ENCODE data around the gene HEMK1. TPM values are rescaled to one million over a fixed set of nuclear protein-coding genes. Genes with fewer than 3 reads are reported as not detected.
A peak's percentile ranks its signal among the peaks of the same experiment; 100 is the strongest.

The HEMK1 gene
- total RNA-seq, 1 donor from 2014 or later: 28.3 TPM

DNA sequence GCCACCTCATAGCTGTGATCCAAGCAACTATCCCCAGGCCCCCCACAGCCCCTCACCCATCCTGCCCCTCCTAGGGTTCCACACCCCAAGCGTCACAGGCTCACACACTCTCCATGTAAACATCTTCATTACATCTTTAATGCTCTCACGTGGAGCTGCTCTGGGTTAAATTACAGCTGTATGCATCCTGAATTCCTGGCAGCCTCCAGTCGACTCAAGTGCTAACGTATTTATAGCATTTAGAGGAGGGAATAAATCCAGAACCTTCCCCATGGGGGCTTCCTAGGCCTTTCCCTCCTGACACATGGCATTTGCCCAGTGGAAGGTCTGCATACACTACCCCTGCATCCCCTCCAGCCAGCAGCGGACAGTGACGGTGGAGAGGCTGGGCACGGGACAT lies 11.4 kb upstream of the HEMK1 start:
- Histone ChIP-seq H3K27ac (no peak overlapping the region), H3K4me1 (no peaks in the 10 kb centered on the region), H3K4me3 (no peak overlapping the region), H3K27me3 (no peaks in the 10 kb centered on the region), H3K36me3 (no peaks in the 10 kb centered on the region), H3K9me3 (no peaks in the 10 kb centered on the region)
- intact Hi-C loops (cut with DNase I): no loop called here
- no peak for ATAC-seq
- TF ChIP-seq, protein P1, sequence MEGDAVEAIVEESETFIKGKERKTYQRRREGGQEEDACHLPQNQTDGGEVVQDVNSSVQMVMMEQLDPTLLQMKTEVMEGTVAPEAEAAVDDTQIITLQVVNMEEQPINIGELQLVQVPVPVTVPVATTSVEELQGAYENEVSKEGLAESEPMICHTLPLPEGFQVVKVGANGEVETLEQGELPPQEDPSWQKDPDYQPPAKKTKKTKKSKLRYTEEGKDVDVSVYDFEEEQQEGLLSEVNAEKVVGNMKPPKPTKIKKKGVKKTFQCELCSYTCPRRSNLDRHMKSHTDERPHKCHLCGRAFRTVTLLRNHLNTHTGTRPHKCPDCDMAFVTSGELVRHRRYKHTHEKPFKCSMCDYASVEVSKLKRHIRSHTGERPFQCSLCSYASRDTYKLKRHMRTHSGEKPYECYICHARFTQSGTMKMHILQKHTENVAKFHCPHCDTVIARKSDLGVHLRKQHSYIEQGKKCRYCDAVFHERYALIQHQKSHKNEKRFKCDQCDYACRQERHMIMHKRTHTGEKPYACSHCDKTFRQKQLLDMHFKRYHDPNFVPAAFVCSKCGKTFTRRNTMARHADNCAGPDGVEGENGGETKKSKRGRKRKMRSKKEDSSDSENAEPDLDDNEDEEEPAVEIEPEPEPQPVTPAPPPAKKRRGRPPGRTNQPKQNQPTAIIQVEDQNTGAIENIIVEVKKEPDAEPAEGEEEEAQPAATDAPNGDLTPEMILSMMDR (IDR thresholded peaks at IDR 0.05): no peak
- DNase-seq: no peak

DNA sequence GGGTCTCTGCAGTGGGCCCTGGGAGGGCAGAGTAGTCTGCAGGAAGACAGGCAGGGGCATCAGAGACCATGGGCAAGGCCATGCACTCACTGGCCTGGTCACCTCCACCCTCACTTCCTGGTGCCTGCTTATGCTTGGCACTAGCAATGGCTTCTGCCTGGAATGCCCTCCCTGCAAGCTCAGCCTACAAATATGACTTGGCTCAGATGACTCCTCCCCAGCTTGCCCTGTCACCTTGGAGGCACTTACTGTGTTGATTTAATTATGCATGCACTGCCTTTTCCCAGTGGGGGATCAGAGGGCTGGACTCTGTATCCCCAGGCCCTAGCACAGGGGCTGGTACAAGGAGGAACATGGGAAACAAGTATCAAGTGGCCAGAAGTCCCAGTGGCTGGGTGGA lies 9.6 kb upstream of the HEMK1 start:
- Histone ChIP-seq H3K4me1 (no peaks in the 10 kb centered on the region), H3K36me3 (no peaks in the 10 kb centered on the region), H3K27ac (no peak overlapping the region), H3K9me3 (no peaks in the 10 kb centered on the region), H3K4me3 (no peak overlapping the region), H3K27me3 (no peaks in the 10 kb centered on the region)
- ATAC-seq: no peak
- TF ChIP-seq, protein P1 (IDR thresholded peaks at IDR 0.05): no peak
- intact Hi-C loops (cut with DNase I): no loop called here
- DNase-seq: no peak

DNA sequence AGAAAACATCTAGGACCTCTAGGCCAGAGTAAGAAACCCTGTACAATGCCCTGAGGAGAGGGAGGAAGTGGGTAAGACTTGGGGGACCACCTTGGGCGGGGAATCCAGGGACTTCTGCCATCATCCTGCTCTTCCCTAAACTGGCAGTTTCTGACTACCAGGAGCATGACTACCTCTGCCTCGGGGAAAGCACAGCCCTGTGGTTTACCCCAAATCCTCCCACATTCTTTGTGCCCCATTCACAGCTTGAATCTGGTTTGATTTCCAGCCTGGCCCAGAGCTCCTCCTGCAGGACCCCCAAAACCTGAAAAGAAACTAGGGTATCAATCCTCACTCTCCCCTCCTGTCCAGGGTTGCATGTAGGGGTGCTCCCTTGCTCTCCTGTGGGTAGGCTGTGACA lies 6.5 kb upstream of the HEMK1 start:
- TF ChIP-seq, protein P1 (IDR thresholded peaks at IDR 0.05): no peak
- Histone ChIP-seq H3K9me3 (no peaks in the 10 kb centered on the region), H3K27me3 (no peaks in the 10 kb centered on the region), H3K36me3 (no peaks in the 10 kb centered on the region), H3K4me3 (no peak overlapping the region), H3K27ac (no peak overlapping the region), H3K4me1 (peaks cover 9% of the 10 kb centered on the region)
- intact Hi-C loops (cut with DNase I): no loop called here
- DNase-seq (no peak), ATAC-seq (no peak)

DNA sequence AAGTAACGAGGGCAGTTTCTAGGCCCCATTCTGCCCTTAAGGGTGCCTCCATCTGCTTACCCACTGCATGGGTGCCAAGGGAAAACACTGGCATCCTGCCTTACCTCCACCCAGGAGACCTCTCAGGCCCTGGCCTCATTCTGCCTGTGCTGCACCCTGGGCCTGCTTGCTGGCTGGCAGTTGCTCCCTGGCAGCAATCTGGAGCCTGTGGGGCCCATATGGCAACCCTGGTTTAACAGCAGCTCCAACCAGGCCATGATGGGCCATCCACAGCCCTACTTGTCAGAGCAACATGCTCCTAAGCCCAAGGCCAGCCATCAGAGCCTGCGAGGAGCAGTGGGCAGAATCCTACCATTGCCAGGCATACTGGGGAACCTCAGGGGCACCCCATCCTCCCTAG lies 5.5 kb upstream of the HEMK1 start:
- peaks cover 16% of the 10 kb centered on the region for H3K4me1 ChIP-seq
- H3K36me3 ChIP-seq: no peaks in the 10 kb centered on the region
- no peak overlapping the region for H3K27ac ChIP-seq
- H3K27me3 ChIP-seq: no peaks in the 10 kb centered on the region
- H3K4me3 ChIP-seq: no peak overlapping the region
- TF ChIP-seq, protein P1 (IDR thresholded peaks at IDR 0.05): no peak
- intact Hi-C loops (cut with DNase I): no loop called here
- ATAC-seq (no peak), DNase-seq (no peak)
- no peaks in the 10 kb centered on the region for H3K9me3 ChIP-seq

DNA sequence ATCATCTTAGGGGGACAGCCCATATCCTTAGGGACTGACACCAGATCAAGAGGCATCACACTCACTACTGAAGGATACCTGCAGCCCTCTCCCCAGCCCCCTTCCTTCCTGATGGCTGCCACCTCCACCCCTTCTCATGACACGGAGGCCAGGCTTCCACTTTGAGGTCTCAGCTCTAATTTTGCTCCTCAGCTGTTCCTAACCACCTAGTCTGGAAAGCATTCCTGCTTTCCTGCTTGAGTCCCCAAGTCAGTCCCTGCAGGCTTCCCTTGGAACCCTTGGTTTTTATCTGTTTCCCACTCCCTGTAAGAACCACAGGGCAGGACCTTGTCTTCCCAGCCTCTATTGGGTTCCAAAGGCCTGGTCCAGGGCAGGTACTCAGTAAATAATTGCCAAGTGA lies 5.0 kb upstream of the HEMK1 start:
- no peak for ATAC-seq
- Histone ChIP-seq H3K4me1 (peaks cover 16% of the 10 kb centered on the region), H3K27me3 (no peaks in the 10 kb centered on the region), H3K4me3 (no peak overlapping the region), H3K27ac (no peak overlapping the region), H3K36me3 (no peaks in the 10 kb centered on the region), H3K9me3 (no peaks in the 10 kb centered on the region)
- TF ChIP-seq, protein P1 (IDR thresholded peaks at IDR 0.05): no peak
- intact Hi-C loops (cut with DNase I): no loop called here
- DNase-seq: no peak

DNA sequence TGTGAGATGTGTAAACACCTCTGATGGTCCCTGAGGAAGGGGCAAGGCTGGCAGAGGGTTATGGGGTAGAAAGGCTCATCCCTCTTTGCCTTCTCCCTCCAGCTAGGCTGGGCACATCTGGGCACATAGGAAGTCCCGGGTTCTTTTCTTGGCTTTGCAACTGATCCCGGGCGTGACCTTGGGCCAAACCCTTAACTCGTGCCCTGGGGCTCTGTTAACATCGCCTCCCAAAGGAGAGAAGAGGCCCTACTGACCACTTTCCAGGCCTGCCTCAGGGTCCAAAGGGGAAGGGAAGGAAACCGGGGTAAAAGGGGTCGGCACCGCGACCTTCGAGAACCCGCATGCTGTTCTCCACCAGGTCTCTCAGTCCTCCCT lies 2.3 kb upstream of the HEMK1 start:
- peak overlapping the region; percentile 66 for H3K27ac ChIP-seq
- TF ChIP-seq, protein P1 (IDR thresholded peaks at IDR 0.05): no peak
- H3K36me3 ChIP-seq: no peaks in the 10 kb centered on the region
- intact Hi-C loops (cut with DNase I): no loop called here
- no peak for DNase-seq
- peak overlapping the region; percentile 80 for H3K4me3 ChIP-seq
- ATAC-seq: no peak
- no peaks in the 10 kb centered on the region for H3K27me3 ChIP-seq
- no peaks in the 10 kb centered on the region for H3K9me3 ChIP-seq
- peaks cover 23% of the 10 kb centered on the region for H3K4me1 ChIP-seq

Measured in upper lobe of right lung (tissue), 1 donor.